B cell (primary cell): ENCODE data around the gene IRF8. TPM values are rescaled to one million over a fixed set of nuclear protein-coding genes. Genes with fewer than 3 reads are reported as not detected.

Experiments
- ATAC-seq: fragments of 200-7000 bp; cut with Tn5 transposase; one replicate; pipeline ENCODE4 v1.10.0; 2021; ENCODE audit warnings: low read depth, mild to moderate bottlenecking, moderate number of reproducible peaks, moderate library complexity
- CTCF ChIA-PET: fragments of 350-600 bp; sonication (Branson Sonifier 250); formaldehyde crosslinking; loops from one replicate; lab custom pipeline; 2021; ENCODE audit warnings: antibody characterized with exemption, inconsistent platforms; lab: Charles Lee
- POLR2A ChIA-PET: fragments of 350-600 bp; sonication (Branson Sonifier 250); formaldehyde crosslinking; loops from one replicate; lab custom pipeline; 2021; ENCODE audit warnings: antibody characterized with exemption; lab: Charles Lee
- DNase-seq: peaks from one replicate; pipeline ENCODE4 v3.0.0; 2013
- H2AFZ ChIP-seq: 2 replicates; pipeline ENCODE4 v1.6.1; 2012; ENCODE audit warnings: mild to moderate bottlenecking, low read depth, low read length; ENCODE audit not compliant: insufficient read depth, poor library complexity, severe bottlenecking
- H3K27ac ChIP-seq, 2 donors: 1 replicate in 1 of 2; 2 replicates in 1 of 2; pipeline ENCODE4 v1.5.1; 2012 to 2013; ENCODE audit warnings: low read length in 2 of 2, mild to moderate bottlenecking in 2 of 2, moderate library complexity in 1 of 2
- H3K27me3 ChIP-seq, 4 experiments: fragments of 200-600 bp in 1 of 4; sonication (generic) in 1 of 4; replicated peaks in 1 of 4; 1 replicate in 2 of 4; 2 replicates in 2 of 4; pipeline versions ENCODE4 v1.6.1 to v1.7.0; 2013 to 2016; ENCODE audit warnings: low read length in 3 of 4, mild to moderate bottlenecking in 2 of 4, mixed read lengths in 1 of 4, moderate library complexity in 1 of 4; ENCODE audit not compliant: insufficient read depth in 4 of 4, control insufficient read depth in 3 of 4; ENCODE audit errors: control extremely low read depth in 1 of 4
- H3K36me3 ChIP-seq, 2 experiments: replicated peaks in 1 of 2; 1 replicate in 1 of 2; 2 replicates in 1 of 2; pipeline versions ENCODE4 v1.6.1 to v1.7.1; 2013; ENCODE audit warnings: low read length in 1 of 2; ENCODE audit not compliant: insufficient read depth in 2 of 2, control insufficient read depth in 1 of 2; ENCODE audit errors: control extremely low read depth in 1 of 2, extremely low read depth in 1 of 2
- H3K4me1 ChIP-seq, 2 donors: fragments of 200-600 bp in 1 of 2; sonication (generic) in 1 of 2; 1 replicate in 1 of 2; 2 replicates in 1 of 2; pipeline versions ENCODE4 v1.5.1 to v1.6.1; 2013 to 2017; ENCODE audit warnings: low read length in 2 of 2; ENCODE audit not compliant: control insufficient read depth in 2 of 2, insufficient read depth in 2 of 2
- H3K4me2 ChIP-seq: replicated peaks from 2 replicates; pipeline ENCODE3; 2012; ENCODE audit warnings: mild to moderate bottlenecking, low read depth, low read length; ENCODE audit not compliant: poor library complexity, severe bottlenecking
- H3K4me3 ChIP-seq, 5 experiments: fragments of 200-600 bp in 1 of 5; sonication (generic) in 1 of 5; 1 replicate in 3 of 5; 2 replicates in 2 of 5; pipeline versions ENCODE4 v1.5.1 to v1.7.0; 2011 to 2016; ENCODE audit warnings: low read length in 4 of 5, mild to moderate bottlenecking in 4 of 5, low read depth in 2 of 5, control low read depth in 1 of 5, moderate library complexity in 1 of 5; ENCODE audit not compliant: insufficient read depth in 1 of 5; ENCODE audit errors: control extremely low read depth in 1 of 5, extremely low read depth in 1 of 5
- H3K79me2 ChIP-seq: fragments of 200-600 bp; sonication (generic); one replicate; pipeline ENCODE4 v1.6.0; 2016; ENCODE audit warnings: low read length; ENCODE audit not compliant: control insufficient read depth, insufficient read depth
- H3K9ac ChIP-seq: fragments of 200-600 bp; sonication (generic); 2 replicates; pipeline ENCODE4 v1.6.1; 2017; ENCODE audit warnings: mild to moderate bottlenecking, low read length, moderate library complexity
- H3K9me3 ChIP-seq, 3 donors: one replicate each; pipeline versions ENCODE4 v1.6.1 to v1.7.1; 2013; ENCODE audit warnings: low read length in 2 of 3; ENCODE audit not compliant: control insufficient read depth in 2 of 3, insufficient read depth in 1 of 3; ENCODE audit errors: control extremely low read depth in 1 of 3
- H4K20me1 ChIP-seq: 2 replicates; pipeline ENCODE4 v1.6.0; 2012; ENCODE audit warnings: mild to moderate bottlenecking, low read length; ENCODE audit not compliant: insufficient read depth, control insufficient read depth, poor library complexity, severe bottlenecking
- H3K27ac Mint-ChIP-seq: one replicate; pipeline ENCODE4 v1.8.0; 2021; ENCODE audit warnings: mixed read lengths
- H3K27me3 Mint-ChIP-seq: one replicate; pipeline ENCODE4 v1.8.0; 2021; ENCODE audit warnings: mixed read lengths
- H3K4me1 Mint-ChIP-seq: one replicate; pipeline ENCODE4 v1.8.0; 2021; ENCODE audit warnings: mixed read lengths
- H3K4me3 Mint-ChIP-seq: one replicate; pipeline ENCODE4 v1.8.0; 2021; ENCODE audit warnings: mixed read lengths
- H3K9me3 Mint-ChIP-seq: one replicate; pipeline ENCODE4 v1.8.0; 2022; ENCODE audit warnings: mixed read lengths; ENCODE audit not compliant: insufficient read depth
- EZH2 ChIP-seq: IDR thresholded peaks from 2 replicates; pipeline ENCODE4 v1.6.1; 2012; ENCODE audit warnings: borderline replicate concordance, low read depth, mild to moderate bottlenecking, moderate library complexity, low read length; ENCODE audit not compliant: insufficient read depth, poor library complexity, severe bottlenecking
- WGBS: methylation state at CpG from one replicate; pipeline ENCODE4 v1.1.5; 2013; ENCODE audit warnings: missing lambda C conversion rate; ENCODE audit not compliant: insufficient coverage; 5-methylcytosine and 5-hydroxymethylcytosine counted together
- intact Hi-C: fragments of 100-400 bp; cut with micrococcal nuclease; formaldehyde crosslinking; loops from one replicate; pipeline ENCODE4 v1.10.0; 2022
- polyA plus RNA-seq: library from polyadenylated mRNA; depleted of rRNA; stranded (reverse); fragments of >200 nt; gene quantifications from 2 replicates; pipeline ENCODE4 v1.2.3, GENCODE V29; 2012
- total RNA-seq, 2 donors: library from RNA; stranded (reverse); fragments of 120-200 nt in 1 of 2; gene quantifications; 1 replicate in 1 of 2; 2 replicates in 1 of 2; pipeline versions ENCODE4 v1.2.3 to v1.2.4, GENCODE V29; 2013 to 2022
- TF ChIP-seq, protein P1 (sequence below): fragments of 200-600 bp; IDR thresholded peaks from one replicate; pipeline ENCODE4 v1.8.0; 2022; ENCODE audit warnings: antibody characterized with exemption, mild to moderate bottlenecking

IRF8 gene
- total and polyA plus RNA-seq, 2 donors (not counting 1 experiment from before 2014, with no cell fraction given), result 309 to 332 TPM

DNA sequence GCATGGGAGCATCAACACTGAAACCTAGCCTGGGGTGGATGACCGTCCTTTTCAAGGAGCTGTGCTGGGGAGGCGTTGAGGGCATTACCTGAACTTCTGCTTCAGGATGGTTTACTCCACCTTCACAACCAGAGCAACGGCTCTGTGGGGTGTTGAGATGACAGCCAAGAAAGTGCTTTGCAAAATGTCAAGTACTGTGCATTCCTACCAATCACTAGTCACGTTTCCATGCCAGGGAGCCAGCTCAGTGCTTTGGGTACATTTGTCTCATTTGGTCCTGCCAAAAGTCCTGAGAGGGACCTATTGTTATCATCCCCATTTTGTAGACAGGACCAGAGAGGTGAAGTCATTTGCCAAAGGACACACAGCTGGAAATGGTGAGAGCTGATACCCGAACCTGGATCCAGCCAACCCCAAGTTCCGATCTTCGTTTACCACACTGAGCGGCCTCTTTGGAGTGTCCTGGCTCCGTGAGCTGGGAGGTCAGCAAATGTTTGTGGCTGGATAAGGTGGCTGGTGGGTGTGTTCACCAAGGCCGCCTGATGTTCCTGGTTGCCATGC, 61.6 kb downstream of the IRF8 start:
- Mint-ChIP-seq H3K9me3 (no peaks in the 10 kb centered on the region), H3K4me3 (no peak overlapping the region), H3K4me1 (peaks cover 43% of the 10 kb centered on the region), H3K27me3 (no peaks in the 10 kb centered on the region), H3K27ac (no peak overlapping the region)
- Histone ChIP-seq H3K4me2 (no peak overlapping the region), H3K27ac (no peak overlapping the region), H3K4me1 (peaks cover 31 to 48% of the 10 kb centered on the region in 2 donors), H3K4me3 (no peak overlapping the region), H3K36me3 (no peaks in the 10 kb centered on the region), H3K79me2 (no peaks in the 10 kb centered on the region), H3K9me3 (peaks cover 0 to 7% (median 0%) of the 10 kb centered on the region in 3 donors), H2AFZ (no peak overlapping the region), H3K9ac (no peak overlapping the region), H3K27me3 (no peaks in the 10 kb centered on the region), H4K20me1 (no peaks in the 10 kb centered on the region)
- ChIA-PET POLR2A (no interaction called here), CTCF (interaction anchor here (1.3 kb wide), 1 partner anchor 56 kb away, joined by 3 read pairs; no protein-coding TSS in a partner anchor)
- DNase-seq (no peak), ATAC-seq (no peak)
- TF ChIP-seq, protein P1, sequence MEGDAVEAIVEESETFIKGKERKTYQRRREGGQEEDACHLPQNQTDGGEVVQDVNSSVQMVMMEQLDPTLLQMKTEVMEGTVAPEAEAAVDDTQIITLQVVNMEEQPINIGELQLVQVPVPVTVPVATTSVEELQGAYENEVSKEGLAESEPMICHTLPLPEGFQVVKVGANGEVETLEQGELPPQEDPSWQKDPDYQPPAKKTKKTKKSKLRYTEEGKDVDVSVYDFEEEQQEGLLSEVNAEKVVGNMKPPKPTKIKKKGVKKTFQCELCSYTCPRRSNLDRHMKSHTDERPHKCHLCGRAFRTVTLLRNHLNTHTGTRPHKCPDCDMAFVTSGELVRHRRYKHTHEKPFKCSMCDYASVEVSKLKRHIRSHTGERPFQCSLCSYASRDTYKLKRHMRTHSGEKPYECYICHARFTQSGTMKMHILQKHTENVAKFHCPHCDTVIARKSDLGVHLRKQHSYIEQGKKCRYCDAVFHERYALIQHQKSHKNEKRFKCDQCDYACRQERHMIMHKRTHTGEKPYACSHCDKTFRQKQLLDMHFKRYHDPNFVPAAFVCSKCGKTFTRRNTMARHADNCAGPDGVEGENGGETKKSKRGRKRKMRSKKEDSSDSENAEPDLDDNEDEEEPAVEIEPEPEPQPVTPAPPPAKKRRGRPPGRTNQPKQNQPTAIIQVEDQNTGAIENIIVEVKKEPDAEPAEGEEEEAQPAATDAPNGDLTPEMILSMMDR, result no peak
- TF ChIP-seq EZH2, result no peak
- WGBS, result 81% methylated on average over 6 of the region's 10 CpGs
- intact Hi-C loops, result no loop called here
